HG03354 (cell line): ENCODE data around the gene IGSF11.
"Not testable (repeated sequence)": the region's sequence is repeated elsewhere in the genome, so short reads cannot be mapped to it uniquely, and the experiment has no call there.

Source experiments
- ATAC-seq: cut with Tn5 transposase; IDR thresholded peaks from one replicate; pipeline ENCODE4 v1.9.1; 2021; ENCODE audit warnings: mild to moderate bottlenecking; ENCODE audit not compliant: unreplicated experiment, poor library complexity, severe bottlenecking

The IGSF11 gene

DNA sequence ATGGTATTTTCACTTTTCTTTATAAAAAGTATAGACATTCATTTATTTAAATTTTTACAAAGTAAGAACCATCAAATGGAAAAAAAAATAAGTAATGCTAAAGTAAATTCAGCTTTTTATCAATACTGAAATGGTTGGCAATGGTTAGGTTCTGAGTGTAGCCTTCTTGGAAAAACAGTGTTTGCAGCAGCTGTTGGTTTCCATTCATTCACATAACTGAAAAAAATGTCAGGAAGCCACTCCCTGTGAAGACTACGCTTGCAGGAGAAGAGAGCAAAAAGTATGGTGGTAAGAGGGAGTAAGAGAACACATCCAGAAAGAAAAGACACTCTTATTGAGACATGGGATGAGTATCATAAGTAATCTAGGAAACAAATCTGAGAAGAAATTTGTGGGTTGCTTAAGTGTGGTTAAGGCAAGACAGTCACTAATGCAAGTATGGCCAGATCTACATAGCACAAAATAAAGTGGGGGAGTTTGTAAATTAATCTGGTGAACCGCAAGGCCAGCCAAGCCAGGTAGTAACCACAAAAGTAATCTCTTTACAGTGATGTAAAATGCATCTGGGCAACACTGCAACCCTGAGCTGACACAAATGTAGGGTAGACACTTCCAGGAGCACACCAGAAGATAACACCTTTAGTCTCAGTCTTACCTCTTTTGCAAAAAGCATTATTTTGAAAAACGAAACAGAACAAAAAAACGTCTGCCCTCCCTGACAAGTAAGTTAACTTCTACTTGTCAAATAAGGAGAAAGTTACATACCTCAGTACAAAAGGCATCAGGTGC, 133.7 kb downstream of the IGSF11 start:
- ATAC-seq: no peak

GRCh38 chr3:118890206-118890605, 144.4 kb downstream of the IGSF11 start:
- no peak for ATAC-seq

DNA sequence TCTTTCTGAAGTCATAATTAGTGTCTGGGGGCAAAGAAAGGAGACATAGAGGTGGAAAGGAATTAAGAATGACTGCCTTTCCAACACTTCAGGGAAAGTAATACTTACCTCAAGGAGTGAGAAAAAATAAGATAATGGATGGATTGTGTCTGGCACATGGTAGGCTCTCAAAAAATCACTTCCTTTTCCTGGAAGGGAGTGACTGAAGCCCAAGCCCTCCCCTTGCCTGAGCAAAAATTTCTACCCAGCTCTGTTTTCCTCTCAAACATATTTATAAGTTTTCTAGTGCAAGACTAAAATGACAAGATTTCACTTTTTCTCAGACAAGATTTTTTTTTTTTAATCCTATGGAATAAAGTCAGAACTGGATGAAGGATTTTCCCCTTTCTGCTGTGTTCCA, 145.0 kb downstream of the IGSF11 start:
- ATAC-seq: no peak

- no peak for ATAC-seq
Observed at GRCh38 chr3:118886708-118887107, 147.9 kb downstream of the IGSF11 start.

DNA sequence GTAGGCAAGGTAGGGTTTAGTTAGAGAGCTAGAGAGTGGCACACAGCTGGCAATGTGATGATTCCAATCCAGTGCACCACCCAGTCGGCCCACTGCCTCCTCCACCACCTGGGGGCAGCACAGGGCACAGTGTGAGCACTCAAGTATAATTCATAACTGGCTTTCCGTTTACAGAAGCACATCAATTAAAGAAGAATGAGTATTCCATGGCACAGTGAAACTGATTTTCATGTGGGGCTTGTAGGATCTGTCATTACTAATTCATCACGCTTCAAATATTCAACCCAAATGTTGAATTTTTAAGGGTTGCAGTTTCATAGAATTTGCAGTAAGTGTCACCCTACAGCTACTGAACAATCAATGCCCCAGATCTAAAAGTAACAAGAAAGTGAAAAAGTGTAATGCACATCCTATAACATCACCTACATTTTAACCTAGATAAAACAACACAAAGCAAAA, 149.9 kb downstream of the IGSF11 start:
- ATAC-seq: peak; percentile 89

GRCh38 chr3:118882353-118882947, 152.2 kb downstream of the IGSF11 start:
- peak; percentile 65 for ATAC-seq

GRCh38 chr3:118868051-118868450, 166.6 kb downstream of the IGSF11 start:
- ATAC-seq: no peak

- ATAC-seq: peak; percentile 79
Observed at GRCh38 chr3:118863731-118864322, 170.8 kb downstream of the IGSF11 start.

GRCh38 chr3:118859950-118860349, 174.7 kb downstream of the IGSF11 start:
- no peak for ATAC-seq

DNA sequence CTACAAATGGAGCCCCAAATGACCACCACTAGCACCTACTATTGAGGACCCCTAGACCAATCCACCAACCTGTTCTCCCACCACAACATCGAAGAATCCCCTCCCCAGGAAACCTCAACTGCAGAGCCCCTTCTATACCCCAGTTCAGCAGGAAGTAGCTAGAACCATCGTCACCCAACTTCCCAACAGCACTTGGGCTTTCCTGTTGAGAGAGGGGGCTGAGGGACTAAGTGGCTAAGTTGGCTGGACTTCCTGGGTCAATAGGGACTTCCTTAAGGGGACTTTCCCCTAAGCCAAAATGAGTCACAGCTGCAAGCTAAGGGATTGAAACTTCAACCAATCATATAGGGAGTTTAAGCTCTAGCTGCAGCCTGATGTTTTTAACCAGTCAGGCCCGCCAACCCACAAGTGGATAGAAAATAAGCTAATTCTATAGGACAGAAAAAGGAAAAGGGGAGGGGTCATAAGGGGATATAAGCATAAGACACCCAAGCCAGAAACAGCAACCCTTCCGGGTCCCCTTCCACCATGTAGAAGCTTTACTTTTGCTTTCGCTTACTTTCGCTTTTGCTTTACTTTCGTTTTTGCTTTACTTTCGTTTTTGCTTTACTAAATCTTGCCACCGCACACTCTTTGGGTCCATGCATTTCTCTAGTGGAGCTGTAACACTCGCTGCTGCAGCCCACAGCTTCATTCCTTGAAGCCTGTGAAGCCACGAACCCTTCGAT, 183.0 kb downstream of the IGSF11 start:
- ATAC-seq: not testable (repeated sequence)

- ATAC-seq: no peak
Observed at GRCh38 chr3:118850687-118851086, 184.0 kb downstream of the IGSF11 start.
